SK-N-SH (cell line): Measurements from ENCODE around the gene AGFG2. TPM values are rescaled to one million over a fixed set of nuclear protein-coding genes. Genes with fewer than 3 reads are reported as not detected.

Experiments
- CTCF ChIA-PET: fragments of 300-600, 350-600 bp; formaldehyde crosslinking; extraction: SDS; loops from one replicate; lab custom pipeline; 2021; lab: Yijun Ruan, JAX
- POLR2A ChIA-PET: fragments of 350-600 bp; sonication (Branson Sonifier 250); formaldehyde crosslinking; extraction: SDS; loops from one replicate; lab custom pipeline; 2020; ENCODE audit warnings: antibody characterized with exemption, inconsistent platforms; lab: Yijun Ruan, JAX
- DNase-seq: peaks from one replicate; pipeline ENCODE4 v3.0.0; 2012
- H2AFZ ChIP-seq: fragments of 200-600 bp; sonication (generic); 2 replicates; pipeline ENCODE4 v1.8.1; 2016; ENCODE audit warnings: antibody characterized with exemption, mild to moderate bottlenecking, low read depth
- H3F3A ChIP-seq: fragments of 200-600 bp; sonication (generic); replicated peaks from 2 replicates; pipeline ENCODE3; 2016; ENCODE audit warnings: antibody characterized with exemption, mild to moderate bottlenecking; ENCODE audit not compliant: insufficient read depth
- H3K27ac ChIP-seq, 2 experiments: fragments of 200-500 bp in 1 of 2; fragments of 200-600 bp in 1 of 2; sonication (Bioruptor generic) in 1 of 2; sonication (generic), shearing (Covaris generic) in 1 of 2; 2 replicates each; pipeline versions ENCODE4 v1.5.1 to v1.6.1; 2014 to 2016; ENCODE audit warnings: low read depth in 2 of 2, inconsistent platforms in 1 of 2, low read length in 1 of 2, mild to moderate bottlenecking in 1 of 2, mixed read lengths in 1 of 2
- H3K27me3 ChIP-seq: fragments of 200-600 bp; sonication (generic), shearing (Covaris generic); 2 replicates; pipeline ENCODE4 v1.6.1; 2016; ENCODE audit warnings: mixed run types; ENCODE audit not compliant: insufficient read depth
- H3K36me3 ChIP-seq, 2 experiments: fragments of 200-500 bp in 1 of 2; fragments of 200-600 bp in 1 of 2; sonication (Bioruptor generic) in 1 of 2; sonication (generic) in 1 of 2; replicated peaks in 1 of 2; 2 replicates each; pipeline versions ENCODE3 to v1.5.1; 2014 to 2016; ENCODE audit warnings: low read length in 1 of 2, mild to moderate bottlenecking in 1 of 2; ENCODE audit not compliant: insufficient read depth in 2 of 2, control insufficient read depth in 1 of 2
- H3K4me1 ChIP-seq, 2 experiments: fragments of 200-500 bp in 1 of 2; fragments of 200-600 bp in 1 of 2; sonication (Bioruptor generic) in 1 of 2; sonication (generic), shearing (Covaris generic) in 1 of 2; 2 replicates each; pipeline versions ENCODE4 v1.5.1 to v1.6.1; 2014 to 2016; ENCODE audit warnings: low read depth in 1 of 2, low read length in 1 of 2, mixed run types in 1 of 2; ENCODE audit not compliant: insufficient read depth in 2 of 2, control insufficient read depth in 1 of 2
- H3K4me2 ChIP-seq: fragments of 200-600 bp; sonication (generic), shearing (Covaris generic); 2 replicates; pipeline ENCODE4 v1.6.1; 2017; ENCODE audit warnings: mixed run types
- H3K4me3 ChIP-seq, 2 experiments: fragments of 200-500 bp in 1 of 2; fragments of 200-600 bp in 1 of 2; sonication (Bioruptor generic) in 1 of 2; sonication (generic), shearing (Covaris generic) in 1 of 2; 2 replicates each; pipeline versions ENCODE4 v1.5.1 to v1.8.1; 2014 to 2016; ENCODE audit warnings: low read depth in 2 of 2, inconsistent platforms in 1 of 2, low read length in 1 of 2, mild to moderate bottlenecking in 1 of 2, mixed read lengths in 1 of 2, moderate library complexity in 1 of 2
- H3K79me2 ChIP-seq: fragments of 200-600 bp; sonication (generic); 2 replicates; pipeline ENCODE4 v1.8.1; 2017; ENCODE audit warnings: mild to moderate bottlenecking; ENCODE audit not compliant: insufficient read depth
- H3K9ac ChIP-seq: fragments of 200-600 bp; sonication (generic); 2 replicates; pipeline ENCODE4 v1.6.1; 2017; ENCODE audit warnings: mixed run types
- H3K9me2 ChIP-seq: fragments of 200-600 bp; sonication (generic); 2 replicates; pipeline ENCODE4 v1.6.1; 2017; ENCODE audit warnings: mixed run types
- H3K9me3 ChIP-seq: fragments of 200-600 bp; sonication (generic); 2 replicates; pipeline ENCODE4 v1.6.1; 2017; ENCODE audit warnings: mixed run types, mild to moderate bottlenecking, moderate library complexity
- H4K20me1 ChIP-seq: fragments of 200-600 bp; sonication (generic); 2 replicates; pipeline ENCODE4 v1.6.1; 2017; ENCODE audit warnings: mild to moderate bottlenecking, mixed run types; ENCODE audit not compliant: insufficient read depth
- EP300 ChIP-seq, 2 experiments: IDR thresholded peaks; 2 replicates each; pipeline versions ENCODE4 v1.4.0 to v1.6.1; 2012; ENCODE audit warnings: borderline replicate concordance in 1 of 2, low read depth in 1 of 2, low read length in 1 of 2
- FOSL2 ChIP-seq: IDR thresholded peaks from 2 replicates; pipeline ENCODE4 v1.4.0; 2012; ENCODE audit warnings: low read depth, mild to moderate bottlenecking, moderate library complexity, borderline replicate concordance
- MXI1 ChIP-seq: IDR thresholded peaks from 2 replicates; pipeline ENCODE4 v1.6.1; 2012; ENCODE audit warnings: mild to moderate bottlenecking, low read depth, low read length, improper control_type of control experiment
- NRF1 ChIP-seq: IDR thresholded peaks from 2 replicates; pipeline ENCODE4 v1.6.1; 2012; ENCODE audit warnings: low read depth, mild to moderate bottlenecking, low read length
- RAD21 ChIP-seq: IDR thresholded peaks from 2 replicates; pipeline ENCODE4 v1.6.1; 2012; ENCODE audit warnings: mild to moderate bottlenecking, low read length
- RCOR1 ChIP-seq: fragments of 150-350 bp; IDR thresholded peaks from 2 replicates; pipeline ENCODE4 v1.6.1; 2017; ENCODE audit warnings: antibody characterized with exemption, low read length
- RFX5 ChIP-seq: IDR thresholded peaks from 2 replicates; pipeline ENCODE4 v1.6.1; 2012; ENCODE audit warnings: mild to moderate bottlenecking, improper control_type of control experiment, low read length
- TAF1 ChIP-seq: IDR thresholded peaks from 2 replicates; pipeline ENCODE4 v1.6.1; 2012; ENCODE audit warnings: low read depth, mild to moderate bottlenecking, low read length, moderate library complexity, borderline replicate concordance
- WGBS: methylation state at CpG from one replicate; pipeline ENCODE4 v1.1.6; 2017; ENCODE audit warnings: low lambda C conversion rate; 5-methylcytosine and 5-hydroxymethylcytosine counted together
- polyA plus RNA-seq, 3 experiments: library from polyadenylated mRNA; depleted of rRNA; stranded (reverse); fragments of >200 nt; gene quantifications; 2 replicates each; pipeline ENCODE4 v1.2.3, GENCODE V29; 2012
- TF ChIP-seq, protein P1 (sequence below): IDR thresholded peaks from 2 replicates; pipeline ENCODE4 v1.6.1; 2012; ENCODE audit warnings: mild to moderate bottlenecking, low read depth, low read length, moderate library complexity
- TF ChIP-seq, protein P2 (sequence below): IDR thresholded peaks from 2 replicates; pipeline ENCODE4 v1.4.0; 2012; ENCODE audit warnings: low read depth
- TF ChIP-seq, protein P3 (sequence below): IDR thresholded peaks from 2 replicates; pipeline ENCODE4; 2012

Gene AGFG2
- polyA plus RNA-seq, 1 of the 3 experiments (the other 2 are of a cell fraction) = 23.1 TPM

DNA sequence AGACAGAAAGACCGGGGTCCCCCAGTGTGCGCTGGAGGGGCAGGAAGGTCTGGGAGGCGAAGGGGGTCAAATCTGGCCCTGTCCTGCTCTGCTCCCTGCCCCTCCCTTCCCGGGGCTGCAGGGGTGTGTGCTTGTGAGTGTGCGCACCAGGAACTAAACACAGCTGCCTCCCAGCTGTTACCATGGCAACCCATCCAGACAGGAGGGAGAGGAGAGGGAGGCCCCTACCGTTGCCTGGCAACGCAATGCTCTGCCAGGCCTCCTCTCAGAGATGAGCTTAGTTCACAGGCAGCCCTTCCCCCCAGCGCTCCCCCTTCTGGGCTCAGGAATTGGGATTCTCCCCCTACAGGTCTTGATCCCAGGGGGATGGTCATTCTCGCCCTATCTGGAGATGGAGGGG lies 49.2 kb upstream of the AGFG2 start:
- TF ChIP-seq RCOR1 (no peak; the same call in 1 of the 2 replicates), EP300 (IDR thresholded peaks at IDR 0.05; ENCODE audit: borderline replicate concordance in 1 of 2, low read depth in 1 of 2, low read length in 1 of 2) (peak in 1 of 2 experiments; percentile 17; a peak in 1 of 4 replicates), TAF1 (no peak), NRF1 (peak; percentile 72), RFX5 (peak; percentile 90), FOSL2 (no peak), RAD21 (0 out of 2 replicates have a peak, but pooled peaks have one; percentile 14), MXI1 (peak; percentile 96)
- TF ChIP-seq, protein P1, sequence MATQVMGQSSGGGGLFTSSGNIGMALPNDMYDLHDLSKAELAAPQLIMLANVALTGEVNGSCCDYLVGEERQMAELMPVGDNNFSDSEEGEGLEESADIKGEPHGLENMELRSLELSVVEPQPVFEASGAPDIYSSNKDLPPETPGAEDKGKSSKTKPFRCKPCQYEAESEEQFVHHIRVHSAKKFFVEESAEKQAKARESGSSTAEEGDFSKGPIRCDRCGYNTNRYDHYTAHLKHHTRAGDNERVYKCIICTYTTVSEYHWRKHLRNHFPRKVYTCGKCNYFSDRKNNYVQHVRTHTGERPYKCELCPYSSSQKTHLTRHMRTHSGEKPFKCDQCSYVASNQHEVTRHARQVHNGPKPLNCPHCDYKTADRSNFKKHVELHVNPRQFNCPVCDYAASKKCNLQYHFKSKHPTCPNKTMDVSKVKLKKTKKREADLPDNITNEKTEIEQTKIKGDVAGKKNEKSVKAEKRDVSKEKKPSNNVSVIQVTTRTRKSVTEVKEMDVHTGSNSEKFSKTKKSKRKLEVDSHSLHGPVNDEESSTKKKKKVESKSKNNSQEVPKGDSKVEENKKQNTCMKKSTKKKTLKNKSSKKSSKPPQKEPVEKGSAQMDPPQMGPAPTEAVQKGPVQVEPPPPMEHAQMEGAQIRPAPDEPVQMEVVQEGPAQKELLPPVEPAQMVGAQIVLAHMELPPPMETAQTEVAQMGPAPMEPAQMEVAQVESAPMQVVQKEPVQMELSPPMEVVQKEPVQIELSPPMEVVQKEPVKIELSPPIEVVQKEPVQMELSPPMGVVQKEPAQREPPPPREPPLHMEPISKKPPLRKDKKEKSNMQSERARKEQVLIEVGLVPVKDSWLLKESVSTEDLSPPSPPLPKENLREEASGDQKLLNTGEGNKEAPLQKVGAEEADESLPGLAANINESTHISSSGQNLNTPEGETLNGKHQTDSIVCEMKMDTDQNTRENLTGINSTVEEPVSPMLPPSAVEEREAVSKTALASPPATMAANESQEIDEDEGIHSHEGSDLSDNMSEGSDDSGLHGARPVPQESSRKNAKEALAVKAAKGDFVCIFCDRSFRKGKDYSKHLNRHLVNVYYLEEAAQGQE = no peak
- TF ChIP-seq, protein P2, sequence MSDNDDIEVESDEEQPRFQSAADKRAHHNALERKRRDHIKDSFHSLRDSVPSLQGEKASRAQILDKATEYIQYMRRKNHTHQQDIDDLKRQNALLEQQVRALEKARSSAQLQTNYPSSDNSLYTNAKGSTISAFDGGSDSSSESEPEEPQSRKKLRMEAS = no peak
- TF ChIP-seq, protein P3, sequence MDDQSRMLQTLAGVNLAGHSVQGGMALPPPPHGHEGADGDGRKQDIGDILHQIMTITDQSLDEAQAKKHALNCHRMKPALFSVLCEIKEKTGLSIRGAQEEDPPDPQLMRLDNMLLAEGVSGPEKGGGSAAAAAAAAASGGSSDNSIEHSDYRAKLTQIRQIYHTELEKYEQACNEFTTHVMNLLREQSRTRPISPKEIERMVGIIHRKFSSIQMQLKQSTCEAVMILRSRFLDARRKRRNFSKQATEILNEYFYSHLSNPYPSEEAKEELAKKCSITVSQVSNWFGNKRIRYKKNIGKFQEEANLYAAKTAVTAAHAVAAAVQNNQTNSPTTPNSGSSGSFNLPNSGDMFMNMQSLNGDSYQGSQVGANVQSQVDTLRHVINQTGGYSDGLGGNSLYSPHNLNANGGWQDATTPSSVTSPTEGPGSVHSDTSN = no peak
- no peaks in the 10 kb centered on the region for H4K20me1 ChIP-seq
- POLR2A ChIA-PET = interaction anchor here (0.6 to 1.8 kb wide), 12 partner anchors 10 to 113 kb away, joined by 3 to 8 read pairs (median 4); partner anchors contain the start of genes AGFG2, FBXO24, MEPCE and PPP1R35
- peaks cover 3 to 32% of the 10 kb centered on the region in 2 experiments; a peak in 2 of 4 replicates for H3K4me1 ChIP-seq
- 30% methylated on average over 6 of the region's 9 CpGs for WGBS
- peak; percentile 100 for DNase-seq
- H3K36me3 ChIP-seq = peaks cover 0 to 6% of the 10 kb centered on the region in 2 experiments
- peak overlapping the region; percentile 17; the same call in 1 of the 2 replicates for H3K4me2 ChIP-seq
- no peaks in the 10 kb centered on the region for H3K9me3 ChIP-seq
- H3F3A ChIP-seq = no peaks in the 10 kb centered on the region
- peak overlapping the region in 1 of 2 experiments; percentile 78; a peak in 2 of 4 replicates for H3K27ac ChIP-seq
- no peaks in the 10 kb centered on the region for H3K79me2 ChIP-seq
- no peak overlapping the region for H2AFZ ChIP-seq
- H3K27me3 ChIP-seq = no peaks in the 10 kb centered on the region
- no peak overlapping the region for H3K9ac ChIP-seq
- CTCF ChIA-PET = interaction anchor here (0.8 to 11.1 kb wide), 12 partner anchors 10 to 202 kb away, joined by 3 to 151 read pairs (median 5); partner anchors contain the start of gene MOSPD3
- no peak overlapping the region for H3K4me3 ChIP-seq
- H3K9me2 ChIP-seq = no peaks in the 10 kb centered on the region
